Ascending aorta (tissue), 2 donors: ENCODE data around the gene AGTPBP1. TPM values are rescaled to one million over a fixed set of nuclear protein-coding genes. Genes with fewer than 3 reads are reported as not detected.

Experiments
- DNase-seq, 2 donors: peaks; one replicate each; pipeline ENCODE4 v3.0.0-alpha.2; 2019; ENCODE audit warnings: low spot score in 2 of 2
- H3K27ac ChIP-seq, 2 donors: fragments of 200-600 bp; sonication (generic); one replicate each; pipeline ENCODE4 v1.5.1; 2016 to 2017; ENCODE audit warnings: mild to moderate bottlenecking in 1 of 2
- H3K27me3 ChIP-seq: fragments of 200-600 bp; sonication (generic); one replicate; pipeline ENCODE4 v1.5.1; 2017
- H3K36me3 ChIP-seq, 2 donors: fragments of 200-600 bp; sonication (generic); one replicate each; pipeline ENCODE4 v1.5.1; 2016
- H3K4me1 ChIP-seq, 2 donors: fragments of 200-600 bp; sonication (generic); one replicate each; pipeline ENCODE4 v1.5.1; 2016 to 2017; ENCODE audit warnings: mild to moderate bottlenecking in 1 of 2
- H3K4me3 ChIP-seq, 2 donors: fragments of 200-600 bp; sonication (generic); one replicate each; pipeline ENCODE4 v1.5.1; 2016 to 2017; ENCODE audit warnings: mild to moderate bottlenecking in 1 of 2
- H3K9me3 ChIP-seq, 2 donors: fragments of 200-600 bp; sonication (generic); one replicate each; pipeline ENCODE4 v1.5.1; 2016
- CTCF ChIP-seq, 3 experiments: fragments of 200-600 bp in 2 of 3; fragments of 450-650 bp in 1 of 3; sonication (generic) in 2 of 3; IDR thresholded peaks; one replicate each; pipeline ENCODE4 v1.5.1; 2016 to 2019; ENCODE audit warnings: antibody characterized with exemption in 3 of 3, mild to moderate bottlenecking in 1 of 3, moderate library complexity in 1 of 3
- intact Hi-C: fragments of 100-400 bp; cut with DNase I; formaldehyde crosslinking; loops from one replicate; pipeline ENCODE4 v1.15.1; 2023
- total RNA-seq: library from RNA; depleted of rRNA; stranded (reverse); fragments of >200 nt; gene quantifications from one replicate; pipeline ENCODE4 v1.1.0, GENCODE V29; 2016

Gene AGTPBP1
- total RNA-seq, 1 donor from 2014 or later, result 28.3 TPM

GRCh38 chr9:85645909-85646627 lies 95.7 kb downstream of the AGTPBP1 start:
- Histone ChIP-seq H3K4me3 (no peak overlapping the region), H3K27ac (no peak overlapping the region), H3K27me3 (no peaks in the 10 kb centered on the region), H3K4me1 (no peaks in the 10 kb centered on the region), H3K36me3 (peaks cover 0 to 10% of the 10 kb centered on the region in 2 donors), H3K9me3 (no peaks in the 10 kb centered on the region)
- TF ChIP-seq CTCF (IDR thresholded peaks at IDR 0.05), result no peak
- no peak for DNase-seq
- intact Hi-C loops, result no loop called here

DNA sequence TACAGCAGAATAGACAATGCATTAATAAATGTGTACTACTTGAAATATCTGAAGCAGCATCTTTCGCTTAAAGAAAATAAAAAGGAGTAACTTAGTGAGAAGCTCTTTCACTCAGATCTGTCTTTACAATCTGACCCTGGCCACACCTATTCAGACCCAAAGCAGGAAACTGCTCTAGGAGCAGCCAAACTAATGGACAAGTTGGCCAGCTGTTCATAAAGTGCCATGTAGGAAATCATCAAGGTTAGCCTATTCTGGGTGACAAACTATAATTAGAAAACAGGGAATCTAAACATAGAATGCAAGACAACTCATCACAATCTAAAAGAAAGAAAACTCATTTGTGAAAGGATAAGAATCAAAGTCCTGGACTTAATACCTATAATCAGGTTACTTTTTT lies 101.3 kb downstream of the AGTPBP1 start:
- DNase-seq, result no peak
- Histone ChIP-seq H3K4me3 (no peak overlapping the region), H3K4me1 (no peaks in the 10 kb centered on the region), H3K9me3 (no peaks in the 10 kb centered on the region), H3K27ac (no peak overlapping the region), H3K27me3 (no peaks in the 10 kb centered on the region), H3K36me3 (peaks cover 0 to 7% of the 10 kb centered on the region in 2 donors)
- intact Hi-C loops, result no loop called here
- no peak for TF ChIP-seq CTCF (IDR thresholded peaks at IDR 0.05)

DNA sequence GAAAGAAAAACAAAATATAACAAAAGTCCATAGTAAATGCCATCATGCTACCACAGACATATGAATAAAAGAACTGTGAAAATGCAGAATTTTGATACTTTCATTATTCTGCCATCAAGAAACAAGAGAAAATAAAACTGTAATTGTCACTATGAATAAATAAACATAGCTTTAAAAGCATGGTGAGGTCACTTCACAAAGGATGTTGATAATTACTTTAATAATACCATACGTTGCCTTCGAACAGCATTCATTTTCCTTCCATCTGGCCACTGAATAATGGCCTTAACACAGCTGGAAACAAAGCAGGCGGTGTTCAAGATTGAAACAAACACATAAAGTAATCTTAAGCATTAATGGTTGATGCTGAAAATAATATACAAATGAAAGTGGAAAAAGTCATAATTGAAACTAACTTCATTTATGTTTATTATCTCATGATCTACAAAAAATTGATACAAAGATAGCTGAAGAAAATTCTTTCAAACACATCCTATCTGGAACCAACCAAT lies 102.0 kb downstream of the AGTPBP1 start:
- Histone ChIP-seq H3K27me3 (no peaks in the 10 kb centered on the region), H3K27ac (no peak overlapping the region), H3K9me3 (no peaks in the 10 kb centered on the region), H3K4me3 (no peak overlapping the region), H3K4me1 (no peaks in the 10 kb centered on the region), H3K36me3 (peaks cover 0 to 5% of the 10 kb centered on the region in 2 donors)
- intact Hi-C loops, result no loop called here
- TF ChIP-seq CTCF (IDR thresholded peaks at IDR 0.05), result no peak
- no peak for DNase-seq

DNA sequence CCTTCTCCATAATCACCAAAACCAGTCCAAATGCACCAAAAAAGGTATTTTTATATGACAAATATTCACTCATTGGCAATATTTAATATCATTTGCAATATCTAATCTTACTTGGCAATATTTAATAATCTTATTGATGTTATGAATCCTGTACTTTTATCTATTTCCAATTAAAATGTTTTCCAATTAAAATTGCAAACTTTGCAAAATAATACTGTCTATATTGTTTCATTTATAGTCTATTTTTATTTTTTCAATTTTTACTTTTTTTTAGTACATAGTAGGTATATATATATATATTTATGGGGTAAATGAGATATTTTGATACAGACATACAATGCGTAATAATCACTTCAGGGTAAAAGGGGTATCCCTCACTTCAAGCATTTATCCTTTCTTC lies 109.9 kb downstream of the AGTPBP1 start:
- H3K36me3 ChIP-seq, result peaks cover 3 to 16% of the 10 kb centered on the region in 2 donors
- H3K4me1 ChIP-seq, result no peaks in the 10 kb centered on the region
- TF ChIP-seq CTCF (IDR thresholded peaks at IDR 0.05), result no peak
- no peaks in the 10 kb centered on the region for H3K9me3 ChIP-seq
- no peaks in the 10 kb centered on the region for H3K27me3 ChIP-seq
- intact Hi-C loops, result no loop called here
- H3K4me3 ChIP-seq, result no peak overlapping the region
- H3K27ac ChIP-seq, result no peak overlapping the region
- no peak for DNase-seq

GRCh38 chr9:85630676-85631075 lies 111.1 kb downstream of the AGTPBP1 start:
- no peak overlapping the region for H3K4me3 ChIP-seq
- intact Hi-C loops, result no loop called here
- TF ChIP-seq CTCF (IDR thresholded peaks at IDR 0.05), result no peak

More at GRCh38 chr9:85630676-85631075, 111.1 kb downstream of the AGTPBP1 start:
- DNase-seq, result no peak
- H3K27ac ChIP-seq, result no peak overlapping the region
- peaks cover 3 to 16% of the 10 kb centered on the region in 2 donors for H3K36me3 ChIP-seq
- H3K27me3 ChIP-seq, result no peaks in the 10 kb centered on the region
- no peaks in the 10 kb centered on the region for H3K9me3 ChIP-seq
- no peaks in the 10 kb centered on the region for H3K4me1 ChIP-seq
